Right renal pelvis (tissue), 4 donors: ENCODE results near the gene TGOLN2. TPM values are rescaled to one million over a fixed set of nuclear protein-coding genes. Genes with fewer than 3 reads are reported as not detected.
A peak's percentile ranks its signal among the peaks of the same experiment; 100 is the strongest.
"Not testable (repeated sequence)": the region's sequence is repeated elsewhere in the genome, so short reads cannot be mapped to it uniquely, and the experiment has no call there.

Experiments used
- DNase-seq, 4 donors: peaks; one replicate each; pipeline ENCODE4 v3.0.0-alpha.2; 2013; ENCODE audit warnings: low read depth in 4 of 4, low spot score in 3 of 4, missing footprints in 1 of 4
- polyA plus RNA-seq, 4 donors: library from polyadenylated mRNA; unstranded; fragments of 120-200 nt; gene quantifications; one replicate each; pipeline ENCODE4 v1.2.1, GENCODE V29; 2013; ENCODE audit not compliant: insufficient read length in 4 of 4

TGOLN2 gene
- 100 to 1,000 TPM; 116 to 133 (median 127) TPM for polyA plus RNA-seq

GRCh38 chr2:85327822-85328617, at the start of gene TGOLN2:
Gene TGOLN2 (minus strand): TSS chr2:85327989. CDS start chr2:85327962, 27 bp downstream.
- peak; percentile 85 to 91 (median 88) for DNase-seq

GRCh38 chr2:85377083-85377482, 49.3 kb upstream of the TGOLN2 start:
- DNase-seq, result no peak

GRCh38 chr2:85376291-85377065, 48.7 kb upstream of the TGOLN2 start:
- no peak for DNase-seq

- DNase-seq, result no peak
Observed at GRCh38 chr2:85371045-85371444, 43.3 kb upstream of the TGOLN2 start.

GRCh38 chr2:85369500-85369899, 41.7 kb upstream of the TGOLN2 start:
- no peak for DNase-seq

- no peak for DNase-seq
Observed at GRCh38 chr2:85368921-85369320, 41.1 kb upstream of the TGOLN2 start.

GRCh38 chr2:85367180-85367579, 39.4 kb upstream of the TGOLN2 start:
- no peak for DNase-seq

GRCh38 chr2:85362653-85363387, 35.0 kb upstream of the TGOLN2 start:
- DNase-seq, result not testable (repeated sequence)

- DNase-seq, result no peak
Observed at GRCh38 chr2:85357736-85358135, 29.9 kb upstream of the TGOLN2 start.

- DNase-seq, result no peak
Observed at GRCh38 chr2:85356186-85356585, 28.4 kb upstream of the TGOLN2 start.

GRCh38 chr2:85355521-85355920, 27.7 kb upstream of the TGOLN2 start:
- DNase-seq, result no peak

GRCh38 chr2:85355073-85355410, 27.3 kb upstream of the TGOLN2 start:
- no peak for DNase-seq

- peak; percentile 98 to 99 (median 98) for DNase-seq
Observed at GRCh38 chr2:85354286-85355072, 26.7 kb upstream of the TGOLN2 start, which contains the start of the genes ELMOD3 and RETSAT. Gene ELMOD3 (plus strand): TSS chr2:85354769. CDS start chr2:85357199, 2,430 bp downstream. Gene RETSAT (minus strand): TSS chr2:85354528. CDS start chr2:85354507, 21 bp downstream.

- DNase-seq, result no peak
Observed at GRCh38 chr2:85353876-85354285, 26.1 kb upstream of the TGOLN2 start.

GRCh38 chr2:85347599-85347998, 19.8 kb upstream of the TGOLN2 start:
- no peak for DNase-seq

- DNase-seq, result no peak
Observed at GRCh38 chr2:85344356-85344954, 16.7 kb upstream of the TGOLN2 start.

GRCh38 chr2:85343207-85343895, 15.6 kb upstream of the TGOLN2 start:
- DNase-seq, result not testable (repeated sequence)

- no peak for DNase-seq
Observed at GRCh38 chr2:85342156-85342555, 14.4 kb upstream of the TGOLN2 start.
